ENCODE measurements around the gene PHF21B.

PHF21B gene

GRCh38 chr22:44848296-44848741 lies 161.5 kb downstream of the PHF21B start:
- no peak overlapping the region for H3K4me3 ChIP-seq (ENCODE audit: low read depth, low read length)
- TF ChIP-seq, protein P1, sequence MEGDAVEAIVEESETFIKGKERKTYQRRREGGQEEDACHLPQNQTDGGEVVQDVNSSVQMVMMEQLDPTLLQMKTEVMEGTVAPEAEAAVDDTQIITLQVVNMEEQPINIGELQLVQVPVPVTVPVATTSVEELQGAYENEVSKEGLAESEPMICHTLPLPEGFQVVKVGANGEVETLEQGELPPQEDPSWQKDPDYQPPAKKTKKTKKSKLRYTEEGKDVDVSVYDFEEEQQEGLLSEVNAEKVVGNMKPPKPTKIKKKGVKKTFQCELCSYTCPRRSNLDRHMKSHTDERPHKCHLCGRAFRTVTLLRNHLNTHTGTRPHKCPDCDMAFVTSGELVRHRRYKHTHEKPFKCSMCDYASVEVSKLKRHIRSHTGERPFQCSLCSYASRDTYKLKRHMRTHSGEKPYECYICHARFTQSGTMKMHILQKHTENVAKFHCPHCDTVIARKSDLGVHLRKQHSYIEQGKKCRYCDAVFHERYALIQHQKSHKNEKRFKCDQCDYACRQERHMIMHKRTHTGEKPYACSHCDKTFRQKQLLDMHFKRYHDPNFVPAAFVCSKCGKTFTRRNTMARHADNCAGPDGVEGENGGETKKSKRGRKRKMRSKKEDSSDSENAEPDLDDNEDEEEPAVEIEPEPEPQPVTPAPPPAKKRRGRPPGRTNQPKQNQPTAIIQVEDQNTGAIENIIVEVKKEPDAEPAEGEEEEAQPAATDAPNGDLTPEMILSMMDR (IDR thresholded peaks at IDR 0.05; ENCODE audit: low read depth, low read length, missing control alignments), result no peak
- no peak for DNase-seq (ENCODE audit: low read depth)

DNA sequence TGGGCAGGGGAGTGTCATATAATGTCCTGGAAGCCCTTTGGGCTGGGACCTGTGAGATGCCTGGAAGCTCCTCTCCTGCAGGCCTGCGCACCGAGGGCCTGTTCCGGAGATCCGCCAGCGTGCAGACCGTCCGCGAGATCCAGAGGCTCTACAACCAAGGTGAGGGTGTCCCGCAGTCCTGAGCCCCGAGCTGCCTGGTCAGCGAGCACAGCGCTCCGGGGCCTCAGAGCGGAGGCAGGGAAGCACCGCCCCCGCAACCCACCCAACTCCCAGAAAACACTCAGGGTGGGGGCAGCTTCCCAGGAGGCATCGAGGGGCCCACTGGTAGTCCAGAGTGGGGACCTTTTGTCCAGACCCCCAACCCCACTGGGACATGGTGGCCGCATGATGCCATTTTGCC lies 161.9 kb downstream of the PHF21B start:
- H3K4me3 ChIP-seq (ENCODE audit: low read depth, low read length), result no peak overlapping the region
- DNase-seq (ENCODE audit: low read depth), result no peak
- TF ChIP-seq, protein P1 (IDR thresholded peaks at IDR 0.05; ENCODE audit: low read depth, low read length, missing control alignments), result no peak

GRCh38 chr22:44847380-44847779 lies 162.4 kb downstream of the PHF21B start:
- DNase-seq (ENCODE audit: low read depth), result no peak
- TF ChIP-seq, protein P1 (IDR thresholded peaks at IDR 0.05; ENCODE audit: low read depth, low read length, missing control alignments), result no peak

DNA sequence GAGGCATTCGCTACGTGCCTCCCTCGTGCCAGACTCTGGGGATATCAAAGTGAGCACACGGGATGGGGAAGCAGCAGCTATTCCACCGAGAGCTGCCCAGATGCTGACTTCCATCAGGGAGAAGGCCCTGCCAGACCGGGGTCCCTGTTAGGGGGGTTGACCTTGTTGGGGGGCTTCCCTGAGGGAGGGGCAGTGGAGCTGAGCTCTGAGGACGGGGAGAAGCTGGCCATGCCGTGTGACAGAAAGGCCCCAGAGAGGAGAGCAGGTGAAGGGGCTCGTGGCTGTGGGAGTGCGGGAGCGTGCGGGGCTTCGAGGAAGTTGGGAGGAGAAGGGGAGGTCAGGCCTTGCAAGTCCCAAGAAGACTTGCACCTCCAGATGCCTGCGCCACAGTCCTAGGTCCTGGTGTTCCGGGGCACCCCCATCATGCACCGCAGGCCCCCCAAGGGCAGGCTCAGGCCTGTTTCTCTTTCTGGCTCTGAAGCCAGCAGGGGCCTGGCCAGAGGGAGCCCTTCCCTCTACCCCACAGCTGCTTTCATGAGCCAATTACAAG lies 163.0 kb downstream of the PHF21B start:
- no peak overlapping the region for H3K4me3 ChIP-seq (ENCODE audit: low read depth, low read length)
- TF ChIP-seq, protein P1 (IDR thresholded peaks at IDR 0.05; ENCODE audit: low read depth, low read length, missing control alignments), result no peak
- DNase-seq (ENCODE audit: low read depth), result no peak

More at GRCh38 chr22:44847380-44847779, 162.4 kb downstream of the PHF21B start:
- H3K4me3 ChIP-seq (ENCODE audit: low read depth, low read length), result no peak overlapping the region

GRCh38 chr22:44845796-44846720 lies 163.7 kb downstream of the PHF21B start:
- TF ChIP-seq, protein P1 (IDR thresholded peaks at IDR 0.05; ENCODE audit: low read depth, low read length, missing control alignments), result no peak
- H3K4me3 ChIP-seq (ENCODE audit: low read depth, low read length), result no peak overlapping the region
- DNase-seq (ENCODE audit: low read depth), result no peak

DNA sequence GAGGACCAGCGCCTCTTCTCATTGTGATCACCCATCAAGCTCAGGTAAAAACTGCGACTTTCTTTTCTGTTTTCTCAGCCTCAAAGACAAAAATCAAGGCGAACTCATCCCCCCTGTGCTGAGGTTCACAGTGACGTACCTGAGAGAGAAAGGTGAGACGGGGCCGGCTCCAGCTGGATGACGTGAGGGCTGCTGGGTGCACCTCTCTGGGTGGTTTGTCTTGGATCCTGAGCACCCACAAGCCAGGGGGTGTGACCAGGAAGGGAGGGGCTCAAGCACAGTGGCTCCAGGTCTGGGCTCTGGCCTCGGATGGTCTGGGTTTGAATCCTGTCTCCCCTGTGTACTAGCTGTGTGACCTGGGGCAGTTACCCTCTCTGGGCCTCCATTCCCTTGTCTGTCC lies 164.6 kb downstream of the PHF21B start:
- H3K4me3 ChIP-seq (ENCODE audit: low read depth, low read length), result no peak overlapping the region
- DNase-seq (ENCODE audit: low read depth), result no peak
- TF ChIP-seq, protein P1 (IDR thresholded peaks at IDR 0.05; ENCODE audit: low read depth, low read length, missing control alignments), result no peak
